HG03039 (cell line): ENCODE measurements around the gene ASPHD1.
"Not testable (repeated sequence)": the region's sequence is repeated elsewhere in the genome, so short reads cannot be mapped to it uniquely, and the experiment has no call there.

Source experiments
- ATAC-seq: cut with Tn5 transposase; IDR thresholded peaks from one replicate; pipeline ENCODE4 v1.9.1; 2021; ENCODE audit warnings: mild to moderate bottlenecking, moderate library complexity; ENCODE audit not compliant: unreplicated experiment

Gene ASPHD1

GRCh38 chr16:29927070-29927905 is 27.0 kb downstream of the ASPHD1 start:
- no peak for ATAC-seq

GRCh38 chr16:29931750-29932149 is 31.5 kb downstream of the ASPHD1 start:
- not testable (repeated sequence) for ATAC-seq

- ATAC-seq, result no peak
These were observed 40.4 kb downstream of the ASPHD1 start for GRCh38 chr16:29940656-29941055.

DNA sequence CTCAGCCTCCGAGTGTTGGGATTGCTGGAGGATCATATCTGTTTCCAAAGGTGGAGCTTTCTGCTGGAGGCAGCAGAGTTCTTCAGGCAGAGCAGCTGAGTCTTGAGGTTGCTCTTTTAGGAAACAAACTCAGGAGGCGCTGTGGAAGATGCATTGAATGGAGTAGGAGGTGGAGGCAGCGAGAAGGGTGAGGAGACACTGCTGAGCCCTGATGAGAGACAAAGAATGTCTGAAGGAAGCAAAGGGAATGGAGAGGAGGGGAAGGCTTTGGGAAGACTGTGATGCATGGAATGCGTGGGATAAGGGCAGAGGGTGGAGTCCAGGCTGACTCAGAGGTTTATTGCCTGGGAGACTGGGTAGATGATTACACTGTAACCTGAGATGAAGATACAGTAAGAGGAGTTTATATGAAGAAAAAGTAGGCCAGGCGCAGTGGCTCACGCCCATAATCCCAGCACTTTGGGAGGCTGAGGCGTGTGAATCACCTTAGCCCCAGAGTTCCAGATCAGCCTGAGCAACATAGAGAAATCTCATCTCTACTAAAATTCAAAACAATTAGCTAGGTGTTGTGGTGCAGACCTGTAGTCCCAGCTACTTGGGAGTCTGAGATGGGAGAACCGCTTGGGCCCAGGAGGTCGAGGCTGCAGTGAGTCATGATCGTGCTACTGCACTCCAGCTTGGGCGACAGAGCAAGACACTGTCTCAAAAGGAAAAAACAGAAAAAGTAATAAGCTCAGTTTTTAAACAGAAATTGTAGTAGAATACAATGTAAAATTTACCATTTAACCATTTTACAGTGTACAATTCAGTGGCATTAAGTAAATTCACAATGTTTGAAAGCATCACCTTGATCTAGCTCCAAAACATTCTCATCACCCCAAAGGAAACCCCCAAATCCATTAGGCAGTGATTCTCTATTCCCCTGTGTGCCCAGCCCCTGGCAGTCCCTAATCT is 43.8 kb downstream of the ASPHD1 start:
- ATAC-seq, result no peak

- no peak for ATAC-seq
These were observed 47.6 kb downstream of the ASPHD1 start for GRCh38 chr16:29947897-29948296.

DNA sequence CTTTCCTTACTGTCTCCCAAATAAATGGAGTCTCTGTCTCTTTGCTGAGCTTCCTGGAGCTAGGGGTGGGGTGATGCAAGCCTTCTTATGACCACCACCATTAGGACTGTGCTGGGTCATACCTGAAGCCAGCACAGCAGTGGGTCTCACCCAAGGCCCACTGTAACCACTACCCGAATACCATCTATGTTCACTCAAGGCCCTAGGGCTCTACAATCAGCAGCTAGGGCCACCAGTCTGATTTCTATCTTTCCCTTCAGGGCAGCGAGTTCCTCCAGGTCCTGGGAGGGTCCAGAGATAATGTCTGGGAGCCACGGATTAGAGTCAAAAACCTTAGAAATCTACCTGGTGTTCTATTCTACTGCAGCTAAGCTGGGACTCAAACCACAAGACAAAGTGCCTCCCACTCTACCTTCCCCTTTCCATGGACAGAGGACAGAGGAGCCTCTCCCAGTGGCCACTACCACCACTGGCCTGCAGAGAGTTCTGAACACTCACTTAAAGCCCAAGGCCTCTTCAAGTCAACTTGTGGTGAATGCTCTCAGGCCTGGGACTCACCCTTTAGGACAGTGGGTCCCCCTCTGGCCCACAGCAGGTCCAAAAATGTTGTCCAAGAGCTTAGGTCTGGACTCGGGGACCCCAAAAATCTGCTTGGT is 50.6 kb downstream of the ASPHD1 start:
- ATAC-seq, result no peak

GRCh38 chr16:29951625-29952365 is 51.5 kb downstream of the ASPHD1 start:
- ATAC-seq, result no peak
